Transverse colon (tissue), 3 donors: ENCODE results near the gene GRIN2A.

Experiments
- EP300 ChIP-seq: sonication (generic); formaldehyde crosslinking; IDR thresholded peaks from one replicate; pipeline ENCODE4 v1.6.1; 2017; ENCODE audit warnings: antibody characterized with exemption, low read depth
- TF ChIP-seq, protein P1 (sequence below), 5 experiments: fragments of 200-600 bp in 3 of 5; fragments of 450-650 bp in 2 of 5; sonication (generic) in 3 of 5; IDR thresholded peaks; 1 replicate in 2 of 5; 2 replicates in 3 of 5; pipeline ENCODE4 v1.5.1; 2016 to 2017; ENCODE audit warnings: antibody characterized with exemption in 5 of 5, inconsistent platforms in 3 of 5, mild to moderate bottlenecking in 2 of 5, moderate library complexity in 1 of 5

DNA sequence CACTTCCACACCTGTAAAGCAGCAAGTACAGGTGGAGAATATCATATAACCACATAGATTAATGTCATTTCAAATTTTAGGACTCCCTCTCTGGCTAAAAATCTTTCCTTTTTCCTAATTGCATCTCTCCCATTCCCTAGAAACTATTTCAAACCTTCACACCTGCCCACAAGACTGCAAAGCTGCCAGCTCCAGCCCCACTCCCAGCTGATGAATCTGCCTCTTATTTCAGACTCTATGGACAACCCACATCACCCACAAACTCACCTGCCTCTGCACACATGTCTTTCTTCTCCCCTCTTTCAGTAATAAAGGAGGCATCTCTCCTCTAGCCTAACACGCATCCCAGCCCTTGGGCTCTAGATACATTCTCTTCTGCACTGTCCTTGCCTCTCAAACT is 315.1 kb downstream of the GRIN2A start:
- TF ChIP-seq, protein P1, sequence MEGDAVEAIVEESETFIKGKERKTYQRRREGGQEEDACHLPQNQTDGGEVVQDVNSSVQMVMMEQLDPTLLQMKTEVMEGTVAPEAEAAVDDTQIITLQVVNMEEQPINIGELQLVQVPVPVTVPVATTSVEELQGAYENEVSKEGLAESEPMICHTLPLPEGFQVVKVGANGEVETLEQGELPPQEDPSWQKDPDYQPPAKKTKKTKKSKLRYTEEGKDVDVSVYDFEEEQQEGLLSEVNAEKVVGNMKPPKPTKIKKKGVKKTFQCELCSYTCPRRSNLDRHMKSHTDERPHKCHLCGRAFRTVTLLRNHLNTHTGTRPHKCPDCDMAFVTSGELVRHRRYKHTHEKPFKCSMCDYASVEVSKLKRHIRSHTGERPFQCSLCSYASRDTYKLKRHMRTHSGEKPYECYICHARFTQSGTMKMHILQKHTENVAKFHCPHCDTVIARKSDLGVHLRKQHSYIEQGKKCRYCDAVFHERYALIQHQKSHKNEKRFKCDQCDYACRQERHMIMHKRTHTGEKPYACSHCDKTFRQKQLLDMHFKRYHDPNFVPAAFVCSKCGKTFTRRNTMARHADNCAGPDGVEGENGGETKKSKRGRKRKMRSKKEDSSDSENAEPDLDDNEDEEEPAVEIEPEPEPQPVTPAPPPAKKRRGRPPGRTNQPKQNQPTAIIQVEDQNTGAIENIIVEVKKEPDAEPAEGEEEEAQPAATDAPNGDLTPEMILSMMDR (IDR thresholded peaks at IDR 0.05), result no peak
- no peak for TF ChIP-seq EP300
